ENCODE data around the gene LETM1. TPM values are rescaled to one million over a fixed set of nuclear protein-coding genes. Genes with fewer than 3 reads are reported as not detected.

LETM1 gene
- total and polyA plus RNA-seq, 2 of the 13 experiments (the other 11 are each of a cell fraction or from before 2014, with no cell fraction given): 9.7 to 41.6 TPM

- TF ChIP-seq ZNF276 (CRISPR knock-in tag; IDR thresholded peaks at IDR 0.05; ENCODE audit: low read depth): peak; percentile 51; the same call in 1 of the 2 replicates
- no peak for TF ChIP-seq PREB (CRISPR knock-in tag; IDR thresholded peaks at IDR 0.05)
- peak; percentile 57; the same call in 1 of the 3 replicates for TF ChIP-seq MXI1 (IDR thresholded peaks at IDR 0.05; ENCODE audit: borderline replicate concordance, low read depth, low read length)
- peak; percentile 97 for TF ChIP-seq PHF21A (CRISPR knock-in tag; IDR thresholded peaks at IDR 0.05)
- TF ChIP-seq ZNF546 (CRISPR knock-in tag; conservative IDR thresholded peaks at IDR 0.05): no peak; the same call in 1 of the 2 replicates
- TF ChIP-seq ARID2 (CRISPR knock-in tag; IDR thresholded peaks at IDR 0.05; ENCODE audit: borderline replicate concordance): peak; percentile 89
- TF ChIP-seq NAIF1 (CRISPR knock-in tag; IDR thresholded peaks at IDR 0.05; ENCODE audit: borderline replicate concordance): no peak
- no peak for TF ChIP-seq CC2D1A (CRISPR knock-in tag; IDR thresholded peaks at IDR 0.05)
- TF ChIP-seq ARNT (IDR thresholded peaks at IDR 0.05): no peak
- peak; percentile 100 for TF ChIP-seq ZBTB7B (CRISPR knock-in tag; IDR thresholded peaks at IDR 0.05)
- peak; percentile 81; the same call in 1 of the 2 replicates for TF ChIP-seq ZNF792 (CRISPR knock-in tag; IDR thresholded peaks at IDR 0.05)
- TF ChIP-seq TGIF2 (CRISPR knock-in tag; IDR thresholded peaks at IDR 0.05): 0 out of 2 replicates have a peak, but pooled peaks have one; percentile 27
- 0 out of 2 replicates have a peak, but pooled peaks have one; percentile 66 for TF ChIP-seq ZFP36L1 (CRISPR knock-in tag; IDR thresholded peaks at IDR 0.05)
- peak; percentile 92 for TF ChIP-seq ZBTB7A (CRISPR knock-in tag; IDR thresholded peaks at IDR 0.05)
- peak; percentile 96 for TF ChIP-seq ZNF543 (CRISPR knock-in tag; IDR thresholded peaks at IDR 0.05)
- TF ChIP-seq RFX3 (CRISPR knock-in tag; IDR thresholded peaks at IDR 0.05): no peak
- TF ChIP-seq NFE2L1 (CRISPR knock-in tag; IDR thresholded peaks at IDR 0.05; ENCODE audit: borderline replicate concordance): 0 out of 2 replicates have a peak, but pooled peaks have one; percentile 46
- no peak; the same call in 1 of the 2 replicates for TF ChIP-seq ZBTB44 (CRISPR knock-in tag; IDR thresholded peaks at IDR 0.05)
- TF ChIP-seq HNRNPUL1 (IDR thresholded peaks at IDR 0.05; ENCODE audit: low read depth, low read length): no peak
- TF ChIP-seq ZNF530 (CRISPR knock-in tag; IDR thresholded peaks at IDR 0.05; ENCODE audit: low read depth): no peak
- TF ChIP-seq MED13 (CRISPR knock-in tag; IDR thresholded peaks at IDR 0.05): peak; percentile 87
- no peak for TF ChIP-seq PAF1 (CRISPR knock-in tag; IDR thresholded peaks at IDR 0.05)
- TF ChIP-seq ZNF20 (CRISPR knock-in tag; IDR thresholded peaks at IDR 0.05): no peak
- TF ChIP-seq SMYD3 (CRISPR knock-in tag; IDR thresholded peaks at IDR 0.05): peak; percentile 76
- no peak for TF ChIP-seq ZFP91 (CRISPR knock-in tag; IDR thresholded peaks at IDR 0.05; ENCODE audit: borderline replicate concordance)
- peak; percentile 81 for TF ChIP-seq GABPB1 (CRISPR knock-in tag; IDR thresholded peaks at IDR 0.05)
Measured at GRCh38 chr4:1779588-1780382, 76.2 kb downstream of the LETM1 start (continued).
